HG03565 (cell line): Measurements from ENCODE around the gene DMWD.

Source experiments
- ATAC-seq: cut with Tn5 transposase; IDR thresholded peaks from one replicate; pipeline ENCODE4 v1.9.1; 2021; ENCODE audit warnings: mild to moderate bottlenecking, moderate library complexity; ENCODE audit not compliant: unreplicated experiment

The DMWD gene

GRCh38 chr19:45789035-45789786 lies 3.4 kb downstream of the DMWD start:
- no peak for ATAC-seq

- no peak for ATAC-seq
Observed at GRCh38 chr19:45786533-45786894, 6.1 kb downstream of the DMWD start.

- ATAC-seq = no peak
Observed at GRCh38 chr19:45785781-45786532, 6.7 kb downstream of the DMWD start.

GRCh38 chr19:45785097-45785496 lies 7.5 kb downstream of the DMWD start:
- ATAC-seq = no peak

GRCh38 chr19:45784096-45784495 lies 8.5 kb downstream of the DMWD start:
- ATAC-seq = no peak

GRCh38 chr19:45782820-45783785 lies 9.5 kb downstream of the DMWD start:
- no peak for ATAC-seq

- ATAC-seq = no peak
Observed at GRCh38 chr19:45782162-45782691, 10.4 kb downstream of the DMWD start, which contains the start of gene DMPK. TSS of gene DMPK (minus strand) at chr19:45782490. CDS start at chr19:45782352, 138 bp downstream.

- ATAC-seq = no peak
Observed at GRCh38 chr19:45781214-45782161, 11.2 kb downstream of the DMWD start.

- no peak for ATAC-seq
Observed at GRCh38 chr19:45780448-45781213, 12.0 kb downstream of the DMWD start.

- no peak for ATAC-seq
Observed at GRCh38 chr19:45780146-45780447, 12.5 kb downstream of the DMWD start.

- no peak for ATAC-seq
Observed at GRCh38 chr19:45779231-45780145, 13.2 kb downstream of the DMWD start.

GRCh38 chr19:45778010-45778661 lies 14.5 kb downstream of the DMWD start:
- ATAC-seq = no peak

- no peak for ATAC-seq
Observed at GRCh38 chr19:45777395-45777961, 15.2 kb downstream of the DMWD start.

- no peak for ATAC-seq
Observed at GRCh38 chr19:45774765-45775164, 17.9 kb downstream of the DMWD start.

GRCh38 chr19:45773384-45773783 lies 19.3 kb downstream of the DMWD start:
- no peak for ATAC-seq

- no peak for ATAC-seq
Observed at GRCh38 chr19:45772912-45773311, 19.7 kb downstream of the DMWD start.

GRCh38 chr19:45772130-45772840 lies 20.4 kb downstream of the DMWD start:
- no peak for ATAC-seq
